ENCODE data around the gene NTN4. TPM values are rescaled to one million over a fixed set of nuclear protein-coding genes. Genes with fewer than 3 reads are reported as not detected.

Gene NTN4
- total RNA-seq, 4 donors from 2014 or later, result 4.0 to 10.0 (median 5.7) TPM

- intact Hi-C loops (cut with DNase I; ENCODE audit: low total_unique reads), result no loop called here
- H3K4me1 ChIP-seq, result peaks cover 4 to 14% of the 10 kb centered on the region in 2 donors
- H3K27ac ChIP-seq, result peak overlapping the region; percentile 71 to 76 (median 74)
- TF ChIP-seq CTCF (IDR thresholded peaks at IDR 0.05 in 4 of 5, conservative IDR thresholded peaks at IDR 0.05 in 1 of 5) (no peak), POLR2A (IDR thresholded peaks at IDR 0.05) (no peak)
- H3K9me3 ChIP-seq, result no peaks in the 10 kb centered on the region
- H3K4me3 ChIP-seq, result peak overlapping the region; percentile 56 to 68 (median 66)
- no peak for DNase-seq
- no peaks in the 10 kb centered on the region for H3K36me3 ChIP-seq
- H3K27me3 ChIP-seq, result peaks cover 0 to 27% (median 8%) of the 10 kb centered on the region in 3 donors
- in situ Hi-C loops (cut with MboI; ENCODE audit: low sequenced_read_pairs in 4 of 4), result no loop called here
- peak; percentile 47 to 48 for ATAC-seq
These were observed 619 bp upstream of the NTN4 start for GRCh38 chr12:95790917-95791849.

GRCh38 chr12:95789126-95790032 is 1.2 kb downstream of the NTN4 start:
- H3K4me1 ChIP-seq, result peaks cover 4 to 14% of the 10 kb centered on the region in 2 donors
- intact Hi-C loops (cut with DNase I; ENCODE audit: low total_unique reads), result loop anchor here (10.0 kb wide), 1 partner anchor 185 kb away; no protein-coding TSS in a partner anchor

GRCh38 chr12:95788637-95789036 is 1.9 kb downstream of the NTN4 start:
- Histone ChIP-seq H3K27me3 (peaks cover 0 to 27% (median 8%) of the 10 kb centered on the region in 3 donors), H3K4me3 (peak overlapping the region in 3 of 4 donors; percentile 65 to 75 (median 66)), H3K36me3 (no peaks in the 10 kb centered on the region), H3K4me1 (peaks cover 4 to 14% of the 10 kb centered on the region in 2 donors), H3K27ac (peak overlapping the region in 1 of 4 donors; percentile 71), H3K9me3 (no peaks in the 10 kb centered on the region)
- intact Hi-C loops (cut with DNase I; ENCODE audit: low total_unique reads), result loop anchor here (10.0 kb wide), 1 partner anchor 184 kb away; no protein-coding TSS in a partner anchor
- ATAC-seq (no peak), DNase-seq (no peak)
- no peak for TF ChIP-seq POLR2A (IDR thresholded peaks at IDR 0.05)
- TF ChIP-seq CTCF (IDR thresholded peaks at IDR 0.05 in 4 of 5, conservative IDR thresholded peaks at IDR 0.05 in 1 of 5), result no peak
- in situ Hi-C loops (cut with MboI; ENCODE audit: low sequenced_read_pairs in 4 of 4), result no loop called here

More at GRCh38 chr12:95789126-95790032, 1.2 kb downstream of the NTN4 start:
- ATAC-seq, result no peak
- Histone ChIP-seq H3K27ac (peak overlapping the region; percentile 71 to 76 (median 72)), H3K9me3 (no peaks in the 10 kb centered on the region), H3K27me3 (peaks cover 0 to 27% (median 8%) of the 10 kb centered on the region in 3 donors), H3K36me3 (no peaks in the 10 kb centered on the region), H3K4me3 (peak overlapping the region; percentile 65 to 75 (median 67))
- TF ChIP-seq POLR2A (IDR thresholded peaks at IDR 0.05), result no peak
- no peak for TF ChIP-seq CTCF (IDR thresholded peaks at IDR 0.05 in 4 of 5, conservative IDR thresholded peaks at IDR 0.05 in 1 of 5)
- in situ Hi-C loops (cut with MboI; ENCODE audit: low sequenced_read_pairs in 4 of 4), result no loop called here
- no peak for DNase-seq

- no peak for DNase-seq
- TF ChIP-seq POLR2A (IDR thresholded peaks at IDR 0.05), result no peak
- TF ChIP-seq CTCF (IDR thresholded peaks at IDR 0.05 in 4 of 5, conservative IDR thresholded peaks at IDR 0.05 in 1 of 5), result no peak
- H3K27ac ChIP-seq, result no peak overlapping the region
- intact Hi-C loops (cut with DNase I; ENCODE audit: low total_unique reads), result loop anchor here (10.0 kb wide), 1 partner anchor 183 kb away; no protein-coding TSS in a partner anchor
- peaks cover 4 to 14% of the 10 kb centered on the region in 2 donors for H3K4me1 ChIP-seq
- H3K36me3 ChIP-seq, result no peaks in the 10 kb centered on the region
- H3K9me3 ChIP-seq, result no peaks in the 10 kb centered on the region
- no peak overlapping the region for H3K4me3 ChIP-seq
- in situ Hi-C loops (cut with MboI; ENCODE audit: low sequenced_read_pairs in 4 of 4), result no loop called here
- ATAC-seq, result no peak
- H3K27me3 ChIP-seq, result peaks cover 0 to 27% (median 6%) of the 10 kb centered on the region in 3 donors
These were observed 3.2 kb downstream of the NTN4 start for GRCh38 chr12:95787274-95787818.
